Measurements from ENCODE around the gene PGGT1B.

PGGT1B gene

DNA sequence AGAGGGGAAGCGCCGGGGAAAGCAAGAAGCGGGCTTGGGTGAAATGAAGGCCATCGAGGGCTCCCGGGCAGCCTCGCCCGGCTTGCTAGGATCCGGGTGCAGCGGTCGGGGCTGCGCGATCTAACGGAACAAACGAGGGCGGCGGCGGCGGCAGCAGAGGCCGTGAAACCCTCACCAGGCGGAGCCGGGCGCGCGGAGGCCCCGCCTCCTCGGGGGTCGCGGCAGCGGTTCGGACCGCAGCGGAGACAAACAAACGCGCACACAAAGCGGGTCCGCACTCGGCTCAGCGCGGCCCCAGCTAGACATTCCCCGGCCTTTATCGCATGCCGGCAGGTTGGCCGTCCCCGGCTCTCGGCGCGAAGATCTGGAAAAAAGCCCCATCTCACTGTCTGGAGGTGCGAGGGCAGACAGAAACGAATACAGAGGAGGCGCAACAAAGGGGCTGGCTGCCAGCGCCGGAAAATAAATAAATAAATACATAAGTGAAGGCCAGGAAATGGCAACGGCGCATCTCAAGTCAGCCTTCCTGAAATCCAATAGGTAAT, 82.4 kb downstream of the PGGT1B start:
- DNase-seq: peak; percentile 59
- H3K27me3 Mint-ChIP-seq: peaks cover 88% of the 10 kb centered on the region
- no peak overlapping the region for H3K27ac Mint-ChIP-seq
- no peaks in the 10 kb centered on the region for H3K36me3 Mint-ChIP-seq (ENCODE audit: low read depth)
- H3K9me3 Mint-ChIP-seq: no peaks in the 10 kb centered on the region
- peak overlapping the region; percentile 71 for H3K4me3 Mint-ChIP-seq
- H3K4me1 Mint-ChIP-seq (ENCODE audit: low read depth): peaks cover 10% of the 10 kb centered on the region

DNA sequence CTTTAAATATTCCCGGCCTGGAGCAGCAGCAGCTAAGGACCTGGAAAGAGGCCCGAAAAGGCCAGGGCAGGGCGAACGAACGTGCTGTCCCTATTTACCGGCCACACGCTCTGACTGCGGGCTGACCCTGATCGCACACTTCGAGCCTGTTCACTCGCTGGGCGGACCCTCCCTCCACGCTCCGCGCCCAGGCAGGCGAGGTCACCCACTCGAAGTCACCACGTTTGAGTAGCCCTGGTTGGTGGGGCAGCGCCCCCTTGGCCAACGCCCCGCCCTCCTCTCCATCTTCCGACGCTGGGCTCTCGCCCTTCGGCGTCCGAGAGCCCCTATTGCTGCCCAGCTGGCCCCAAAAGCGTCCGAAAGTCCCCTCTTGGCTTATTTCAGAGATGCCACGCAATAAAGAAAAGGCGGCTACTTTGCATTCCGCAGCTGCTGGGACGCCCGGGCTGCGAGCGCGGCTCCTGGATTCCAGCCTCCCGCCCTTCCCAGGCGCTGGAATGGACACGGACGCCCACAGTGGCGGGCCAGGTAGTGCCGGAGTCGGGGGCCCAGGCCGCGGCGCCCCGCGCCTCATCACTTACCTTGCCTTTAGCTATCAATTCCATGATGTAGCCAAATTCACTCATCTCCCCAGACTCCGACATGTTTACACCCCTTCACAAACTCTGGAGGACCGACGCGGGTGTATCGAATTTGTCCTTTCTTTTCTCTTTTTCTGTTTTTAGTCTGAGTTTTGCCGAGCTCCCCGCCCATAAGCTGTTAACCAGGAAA, 83.1 kb downstream of the PGGT1B start:
- Mint-ChIP-seq H3K9me3 (no peaks in the 10 kb centered on the region), H3K4me3 (peak overlapping the region; percentile 71), H3K36me3 (ENCODE audit: low read depth) (no peaks in the 10 kb centered on the region), H3K27me3 (peaks cover 90% of the 10 kb centered on the region), H3K27ac (no peak overlapping the region), H3K4me1 (ENCODE audit: low read depth) (peaks cover 7% of the 10 kb centered on the region)
- DNase-seq: no peak

DNA sequence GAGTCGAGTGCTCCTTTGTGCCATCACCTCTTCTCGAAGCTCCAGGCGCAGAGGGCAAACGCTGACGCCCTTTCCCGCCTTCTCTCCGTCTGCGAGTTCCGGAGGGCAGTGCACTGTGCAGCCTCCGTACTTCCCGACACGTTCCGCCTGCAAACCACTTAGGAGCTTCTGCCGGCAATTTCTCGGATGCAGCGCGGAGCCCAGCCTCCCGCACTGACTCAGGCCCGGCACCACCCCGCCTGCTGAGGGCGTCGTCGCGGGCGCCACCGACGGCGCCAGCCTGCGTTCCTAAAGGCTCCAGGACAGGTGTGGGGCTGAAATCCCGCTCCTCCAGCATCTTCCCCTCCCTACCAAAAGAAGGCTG, 83.7 kb downstream of the PGGT1B start:
- no peaks in the 10 kb centered on the region for H3K36me3 Mint-ChIP-seq (ENCODE audit: low read depth)
- H3K9me3 Mint-ChIP-seq: no peaks in the 10 kb centered on the region
- H3K4me3 Mint-ChIP-seq: peak overlapping the region; percentile 71
- H3K4me1 Mint-ChIP-seq (ENCODE audit: low read depth): peaks cover 6% of the 10 kb centered on the region
- no peak overlapping the region for H3K27ac Mint-ChIP-seq
- peaks cover 90% of the 10 kb centered on the region for H3K27me3 Mint-ChIP-seq
- DNase-seq: no peak

DNA sequence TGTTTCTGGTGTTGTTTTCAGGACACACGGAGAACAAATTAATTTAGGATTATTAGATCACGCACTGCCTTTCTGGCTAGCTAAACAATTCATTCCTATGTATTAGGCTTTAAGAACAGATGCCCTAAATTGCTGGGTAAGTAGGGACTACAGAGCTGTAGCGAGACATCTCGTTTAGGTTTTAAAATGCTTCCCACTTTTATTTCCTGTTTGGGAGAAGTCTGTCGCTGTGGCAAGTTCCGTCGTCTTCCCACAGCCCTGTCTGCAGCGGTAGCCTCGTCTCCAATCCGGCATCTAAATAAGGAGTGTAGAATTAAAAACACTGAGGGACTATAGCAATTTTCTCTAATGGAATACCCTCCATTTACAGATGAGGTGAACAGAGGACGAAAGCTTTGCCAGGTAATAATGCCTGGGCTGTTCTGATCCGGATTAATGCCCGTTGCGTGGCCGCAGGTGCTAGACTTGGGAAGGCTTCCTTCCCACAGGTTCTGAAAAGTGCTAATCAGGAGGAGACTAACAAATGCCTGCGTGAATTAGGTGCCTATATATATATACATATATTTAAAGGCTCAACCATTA, 91.7 kb downstream of the PGGT1B start:
- H3K27ac Mint-ChIP-seq: no peak overlapping the region
- H3K4me1 Mint-ChIP-seq (ENCODE audit: low read depth): peaks cover 10% of the 10 kb centered on the region
- H3K27me3 Mint-ChIP-seq: peaks cover 87% of the 10 kb centered on the region
- DNase-seq: no peak
- no peaks in the 10 kb centered on the region for H3K36me3 Mint-ChIP-seq (ENCODE audit: low read depth)
- peaks cover 11% of the 10 kb centered on the region for H3K9me3 Mint-ChIP-seq
- peak overlapping the region; percentile 80 for H3K4me3 Mint-ChIP-seq

DNA sequence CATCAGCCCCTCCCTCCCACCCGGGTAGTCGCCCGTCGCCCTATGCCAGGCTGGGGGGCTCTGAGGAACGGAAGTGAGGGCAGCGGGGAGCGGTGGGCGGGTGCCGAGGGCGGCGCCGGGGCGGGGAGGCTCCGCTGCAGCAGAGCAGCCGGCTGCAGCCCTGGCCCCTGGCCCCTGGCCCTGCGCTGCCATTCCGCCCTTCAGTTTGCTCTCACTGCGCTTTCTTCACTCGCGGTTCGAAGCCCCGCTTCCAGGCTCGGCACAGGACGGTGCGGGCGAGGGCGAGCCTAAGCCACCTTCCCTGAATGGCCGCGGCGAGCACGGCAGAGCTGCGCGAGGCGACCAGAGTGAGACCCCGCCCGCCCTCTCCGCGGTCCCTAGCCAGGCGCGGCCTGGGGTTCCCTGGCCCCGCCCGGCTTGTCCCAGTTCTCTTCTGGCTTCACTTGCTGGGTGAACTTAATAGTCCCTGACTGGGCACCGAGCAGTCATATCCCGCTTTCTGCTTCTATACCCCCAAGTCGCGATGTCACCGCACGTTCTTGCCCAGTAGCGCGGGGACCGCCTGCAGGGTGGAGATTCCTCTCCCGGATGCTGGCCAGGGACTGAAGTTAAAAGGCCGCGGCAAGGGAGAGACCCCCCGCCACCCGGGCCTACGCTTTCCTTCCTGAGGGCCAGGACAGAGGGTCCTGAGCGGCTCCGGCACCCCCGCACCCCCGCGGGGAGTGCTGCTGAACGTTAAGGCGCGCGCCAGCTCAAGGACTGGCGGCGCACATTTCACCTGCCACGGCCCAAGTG, 92.3 kb downstream of the PGGT1B start:
- DNase-seq: no peak

DNA sequence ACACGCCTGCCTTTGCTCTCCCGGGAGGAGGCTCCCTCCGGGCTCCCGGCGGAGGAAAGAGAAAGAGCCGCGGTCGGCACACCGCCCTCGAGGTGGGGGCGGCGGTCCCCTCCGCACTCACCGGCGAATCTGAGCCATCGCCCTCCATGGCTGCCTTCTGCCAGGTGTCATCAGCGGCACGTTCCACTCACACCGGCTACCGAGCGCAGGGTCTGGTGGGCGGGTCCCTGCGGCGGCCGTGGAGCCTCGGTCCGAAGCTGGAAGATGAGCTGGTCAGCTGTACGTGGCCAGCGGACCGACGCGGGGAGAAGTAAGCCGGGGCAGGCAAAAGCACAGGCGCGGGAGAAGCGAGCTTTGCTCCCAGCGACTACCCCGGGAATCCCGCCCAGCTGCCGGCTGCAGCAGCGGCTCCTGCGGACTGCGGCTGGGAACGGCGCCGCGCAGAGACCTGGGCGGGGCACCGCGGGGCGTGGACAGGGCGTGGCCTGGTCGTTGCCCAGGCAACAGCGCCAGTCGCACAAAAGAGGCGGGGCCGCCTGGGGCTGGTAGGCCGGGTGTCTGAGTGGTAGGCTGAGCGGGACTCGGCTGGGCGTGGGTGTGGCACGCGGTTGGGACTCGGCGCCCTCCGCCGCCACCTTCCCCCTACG, 93.1 kb downstream of the PGGT1B start, which contains the start of gene TRIM36:
TRIM36 (minus strand) TSS at position 422 of the 647 bp plus-strand sequence; CDS start at position 148, 274 bp downstream.
- peaks cover 91% of the 10 kb centered on the region for H3K27me3 Mint-ChIP-seq
- peak; percentile 96 for DNase-seq
- peak within 1 kb of the TSS; percentile 80 for H3K4me3 Mint-ChIP-seq
- H3K36me3 Mint-ChIP-seq (ENCODE audit: low read depth): no peaks in the 10 kb centered on the region
- H3K4me1 Mint-ChIP-seq (ENCODE audit: low read depth): peaks cover 10% of the 10 kb centered on the region
- peaks cover 11% of the 10 kb centered on the region for H3K9me3 Mint-ChIP-seq
- no peak within 1 kb of the TSS for H3K27ac Mint-ChIP-seq

More for the DNA sequence above, 92.3 kb downstream of the PGGT1B start:
- Mint-ChIP-seq H3K27ac (no peak overlapping the region), H3K36me3 (ENCODE audit: low read depth) (no peaks in the 10 kb centered on the region), H3K4me3 (peak overlapping the region; percentile 80), H3K4me1 (ENCODE audit: low read depth) (peaks cover 10% of the 10 kb centered on the region), H3K27me3 (peaks cover 91% of the 10 kb centered on the region), H3K9me3 (peaks cover 11% of the 10 kb centered on the region)

DNA sequence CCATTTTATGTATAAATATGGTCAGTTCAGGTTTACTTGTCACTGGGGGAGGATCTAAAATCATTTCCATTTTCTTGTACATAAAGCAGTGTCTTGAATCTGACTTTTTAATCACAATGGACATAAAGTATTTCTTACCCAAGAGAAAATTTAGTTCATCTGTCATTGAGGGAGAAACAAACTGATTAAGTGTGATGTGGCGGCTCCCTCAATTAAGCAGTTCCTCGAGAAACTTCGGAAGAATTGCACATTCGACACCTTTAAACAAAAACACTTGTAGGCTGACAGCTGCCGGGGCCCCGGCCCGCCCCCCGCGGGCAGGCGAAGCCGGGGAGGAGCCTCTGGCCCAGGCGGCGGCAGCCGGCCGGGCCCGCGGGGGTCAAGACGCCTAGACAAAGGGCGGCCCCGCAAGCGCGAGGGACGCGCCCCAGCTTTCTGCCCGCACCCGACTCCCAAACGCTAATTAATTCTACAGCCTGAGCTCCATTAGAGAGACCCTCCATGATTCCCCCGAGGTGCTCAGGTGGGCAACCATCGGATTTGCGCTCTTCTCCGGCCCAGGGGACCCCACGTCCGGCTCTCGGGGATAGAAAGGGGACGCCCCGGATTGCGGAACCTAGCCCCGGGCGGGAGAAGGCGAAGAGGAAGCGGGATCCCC, 93.7 kb downstream of the PGGT1B start:
- DNase-seq: no peak
- H3K27ac Mint-ChIP-seq: no peak overlapping the region
- peaks cover 11% of the 10 kb centered on the region for H3K9me3 Mint-ChIP-seq
- H3K4me1 Mint-ChIP-seq (ENCODE audit: low read depth): peaks cover 10% of the 10 kb centered on the region
- H3K36me3 Mint-ChIP-seq (ENCODE audit: low read depth): no peaks in the 10 kb centered on the region
- peak overlapping the region; percentile 80 for H3K4me3 Mint-ChIP-seq
- H3K27me3 Mint-ChIP-seq: peaks cover 91% of the 10 kb centered on the region

DNA sequence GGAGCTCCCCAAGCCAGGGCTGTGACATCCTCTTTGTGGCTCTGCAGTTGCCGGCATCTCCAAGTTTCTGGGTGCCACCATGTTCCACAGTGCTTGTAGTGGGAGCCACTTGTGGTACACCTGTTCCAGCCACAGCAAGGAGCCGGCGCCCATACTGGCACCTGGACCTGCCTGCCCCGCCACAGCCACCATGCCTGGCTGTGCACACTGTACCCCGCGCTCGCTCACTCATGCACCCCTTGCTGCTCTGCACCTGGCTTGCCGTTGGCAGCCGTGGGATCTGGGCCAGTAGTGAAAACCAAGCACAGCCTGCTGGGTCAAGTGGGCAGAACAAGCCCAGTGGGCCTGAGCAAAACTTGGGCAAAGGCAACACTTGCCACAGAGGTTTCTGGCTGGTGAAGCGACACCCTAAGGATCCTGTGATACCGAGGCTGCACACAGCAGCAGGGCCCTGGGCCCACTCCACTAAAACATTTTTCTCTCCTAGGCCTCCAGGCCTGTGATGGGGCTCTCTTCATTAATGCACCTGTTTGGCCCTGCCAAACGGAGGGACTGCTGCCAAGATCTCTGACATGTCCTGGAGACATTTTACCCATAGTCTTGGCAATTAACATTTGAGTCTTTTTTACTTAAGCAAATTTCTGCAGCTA, 95.8 kb downstream of the PGGT1B start:
- Mint-ChIP-seq H3K4me3 (no peak overlapping the region), H3K4me1 (ENCODE audit: low read depth) (peaks cover 10% of the 10 kb centered on the region), H3K9me3 (peaks cover 11% of the 10 kb centered on the region), H3K36me3 (ENCODE audit: low read depth) (no peaks in the 10 kb centered on the region), H3K27me3 (peaks cover 87% of the 10 kb centered on the region), H3K27ac (no peak overlapping the region)
- DNase-seq: no peak

DNA sequence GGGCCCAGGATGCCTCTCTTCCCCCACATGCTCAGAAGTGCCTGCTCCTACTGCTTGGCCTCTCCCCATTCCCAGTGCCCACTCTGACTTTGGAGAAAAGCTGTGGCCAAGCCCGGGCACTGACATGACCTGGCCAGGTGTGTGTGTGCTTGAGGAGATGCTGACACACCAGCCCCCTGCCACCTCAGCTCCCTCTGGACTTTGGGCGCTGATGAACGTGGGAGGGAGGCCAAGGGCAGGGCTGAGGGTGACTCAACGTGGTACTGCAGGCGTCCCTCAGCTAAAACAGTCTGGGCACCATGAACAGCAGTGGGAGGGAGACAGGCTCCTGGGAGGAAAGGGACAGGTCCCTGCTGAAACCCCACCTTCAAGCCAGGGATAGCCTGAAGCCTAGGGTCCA, 96.9 kb downstream of the PGGT1B start:
- H3K4me1 Mint-ChIP-seq (ENCODE audit: low read depth): peaks cover 5% of the 10 kb centered on the region
- peaks cover 11% of the 10 kb centered on the region for H3K9me3 Mint-ChIP-seq
- no peak overlapping the region for H3K4me3 Mint-ChIP-seq
- no peak for DNase-seq
- no peaks in the 10 kb centered on the region for H3K36me3 Mint-ChIP-seq (ENCODE audit: low read depth)
- H3K27ac Mint-ChIP-seq: no peak overlapping the region
- H3K27me3 Mint-ChIP-seq: peaks cover 84% of the 10 kb centered on the region

DNA sequence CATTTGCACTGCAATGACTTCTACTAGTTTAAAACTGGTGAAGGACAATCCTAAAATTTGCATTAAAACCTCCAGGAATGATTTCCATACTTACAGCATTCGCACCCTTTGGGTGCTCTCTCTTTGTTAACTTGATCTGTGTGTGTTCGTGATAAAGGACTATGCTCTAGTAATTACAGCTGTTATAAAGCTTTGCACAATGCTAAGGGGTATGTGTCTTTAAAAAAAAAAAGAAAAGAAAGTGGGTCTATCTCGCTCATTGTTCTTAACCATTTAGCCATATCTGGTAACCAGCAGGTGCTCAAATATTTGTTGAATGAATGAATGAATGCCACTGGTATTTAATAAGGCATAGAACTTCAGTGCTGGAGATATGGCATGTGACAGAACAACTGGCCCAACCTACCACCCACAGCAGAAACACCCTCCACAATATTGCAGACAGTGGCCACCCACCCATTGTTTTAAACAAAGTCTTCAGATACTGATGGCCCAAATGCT, 101.7 kb downstream of the PGGT1B start:
- H3K4me3 Mint-ChIP-seq: no peak overlapping the region
- no peak overlapping the region for H3K27ac Mint-ChIP-seq
- no peaks in the 10 kb centered on the region for H3K4me1 Mint-ChIP-seq (ENCODE audit: low read depth)
- peaks cover 67% of the 10 kb centered on the region for H3K27me3 Mint-ChIP-seq
- no peak for DNase-seq
- no peaks in the 10 kb centered on the region for H3K9me3 Mint-ChIP-seq
- H3K36me3 Mint-ChIP-seq (ENCODE audit: low read depth): no peaks in the 10 kb centered on the region

All from activated T-cell treated with anti-CD3 and anti-CD28 coated beads, Interleukin-2, amount 50 U/mL, for 24 hours (primary cell).